Upper lobe of left lung (tissue), 4 donors: ENCODE data around the gene NRROS.

Source experiments
- EP300 ChIP-seq, 4 donors: sonication (generic); formaldehyde crosslinking; IDR thresholded peaks; one replicate each; pipeline ENCODE4 v1.5.1; 2017; ENCODE audit warnings: antibody characterized with exemption in 4 of 4, control low read depth in 2 of 4
- POLR2A ChIP-seq, 4 donors: fragments of 450-650 bp; IDR thresholded peaks; one replicate each; pipeline ENCODE4 v1.5.1; 2016 to 2017; ENCODE audit warnings: antibody characterized with exemption in 4 of 4, mild to moderate bottlenecking in 2 of 4
- TF ChIP-seq, protein P1 (sequence below), 6 experiments: fragments of 450-650 bp in 4 of 6; fragments of 200-600 bp in 2 of 6; sonication (generic) in 2 of 6; IDR thresholded peaks; one replicate each; pipeline ENCODE4 v1.5.1; 2016 to 2019; ENCODE audit warnings: antibody characterized with exemption in 6 of 6

DNA sequence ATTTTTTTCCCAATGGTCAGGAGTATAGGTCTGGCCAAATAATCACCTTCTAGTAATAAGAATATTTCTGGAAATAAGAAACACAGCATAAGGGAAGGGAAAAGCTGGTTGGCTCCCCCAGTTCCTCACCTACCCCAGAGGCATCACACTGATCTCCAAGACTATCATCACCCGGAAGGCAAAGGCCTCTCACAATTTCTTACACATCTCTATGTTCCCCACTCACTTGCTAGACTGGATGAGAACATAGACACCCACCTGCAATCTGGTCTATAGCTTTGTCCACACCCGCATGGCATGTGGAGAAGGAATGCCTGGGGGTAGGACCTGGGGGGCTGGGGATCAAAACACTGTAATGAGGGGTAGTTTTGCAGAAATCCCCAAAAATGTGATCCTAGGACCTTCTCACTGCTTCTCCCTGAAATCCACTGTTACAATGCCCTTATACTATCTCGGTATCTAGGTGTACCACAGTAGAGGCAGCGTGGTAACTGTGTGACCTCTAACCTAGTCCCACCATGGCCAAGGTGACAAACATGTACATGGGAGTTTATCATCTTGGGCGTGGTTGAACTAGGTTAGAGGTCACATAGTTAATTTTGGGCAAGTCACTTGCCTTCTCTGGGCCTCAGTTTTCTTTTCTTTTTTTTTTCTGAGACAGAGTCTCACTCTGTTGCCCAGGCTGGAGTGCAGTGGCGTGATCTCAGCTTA lies 29.5 kb upstream of the NRROS start:
- no peak for TF ChIP-seq EP300 (IDR thresholded peaks at IDR 0.05)
- TF ChIP-seq POLR2A (IDR thresholded peaks at IDR 0.05), result no peak
- TF ChIP-seq, protein P1, sequence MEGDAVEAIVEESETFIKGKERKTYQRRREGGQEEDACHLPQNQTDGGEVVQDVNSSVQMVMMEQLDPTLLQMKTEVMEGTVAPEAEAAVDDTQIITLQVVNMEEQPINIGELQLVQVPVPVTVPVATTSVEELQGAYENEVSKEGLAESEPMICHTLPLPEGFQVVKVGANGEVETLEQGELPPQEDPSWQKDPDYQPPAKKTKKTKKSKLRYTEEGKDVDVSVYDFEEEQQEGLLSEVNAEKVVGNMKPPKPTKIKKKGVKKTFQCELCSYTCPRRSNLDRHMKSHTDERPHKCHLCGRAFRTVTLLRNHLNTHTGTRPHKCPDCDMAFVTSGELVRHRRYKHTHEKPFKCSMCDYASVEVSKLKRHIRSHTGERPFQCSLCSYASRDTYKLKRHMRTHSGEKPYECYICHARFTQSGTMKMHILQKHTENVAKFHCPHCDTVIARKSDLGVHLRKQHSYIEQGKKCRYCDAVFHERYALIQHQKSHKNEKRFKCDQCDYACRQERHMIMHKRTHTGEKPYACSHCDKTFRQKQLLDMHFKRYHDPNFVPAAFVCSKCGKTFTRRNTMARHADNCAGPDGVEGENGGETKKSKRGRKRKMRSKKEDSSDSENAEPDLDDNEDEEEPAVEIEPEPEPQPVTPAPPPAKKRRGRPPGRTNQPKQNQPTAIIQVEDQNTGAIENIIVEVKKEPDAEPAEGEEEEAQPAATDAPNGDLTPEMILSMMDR (IDR thresholded peaks at IDR 0.05), result no peak
